ENCODE data around the gene HPCAL1.

The HPCAL1 gene

GRCh38 chr2:10330700-10331026, 28.0 kb downstream of the HPCAL1 start:
- peak overlapping the region; percentile 71 for H3K9ac ChIP-seq (ENCODE audit: low read depth, low read length, poor library complexity, severe bottlenecking)
- peaks cover 8% of the 10 kb centered on the region; the same call in 1 of the 2 replicates for H3K36me3 ChIP-seq (ENCODE audit: insufficient read depth, low read length)
- TF ChIP-seq EZH2phosphoT487 (IDR thresholded peaks at IDR 0.05; ENCODE audit: borderline replicate concordance) = no peak
- no peak for TF ChIP-seq CTCF (conservative IDR thresholded peaks at IDR 0.05; ENCODE audit: low read length)
- 0 out of 2 replicates have a peak, but pooled peaks cover 5% of the 10 kb centered on the region for H3F3A ChIP-seq (ENCODE audit: low read depth)
- H2AFZ ChIP-seq (ENCODE audit: low read length) = no peak overlapping the region
- peaks cover 96% of the 10 kb centered on the region for H3K79me2 ChIP-seq (ENCODE audit: insufficient read depth, low read length)
- no peaks in the 10 kb centered on the region for H3K27me3 ChIP-seq (ENCODE audit: insufficient read depth, low read length, poor library complexity, severe bottlenecking)
- no peaks in the 10 kb centered on the region for H4K20me1 ChIP-seq (ENCODE audit: insufficient read depth, low read length, poor library complexity, severe bottlenecking)
- peak overlapping the region; percentile 70 for H3K4me3 ChIP-seq (ENCODE audit: low read length, poor library complexity, severe bottlenecking)
- H3K4me1 ChIP-seq (ENCODE audit: insufficient read depth, low read length, poor library complexity, severe bottlenecking) = peaks cover 73% of the 10 kb centered on the region
- H3K9me3 ChIP-seq (ENCODE audit: insufficient read depth, low read depth, low read length) = no peaks in the 10 kb centered on the region; the same call in 1 of the 2 replicates
- H3K9me2 ChIP-seq (replicated peaks; ENCODE audit: low read depth, low read length) = no peaks in the 10 kb centered on the region
- peak overlapping the region; percentile 82 for H3K4me2 ChIP-seq (ENCODE audit: low read depth, low read length, poor library complexity, severe bottlenecking)

DNA sequence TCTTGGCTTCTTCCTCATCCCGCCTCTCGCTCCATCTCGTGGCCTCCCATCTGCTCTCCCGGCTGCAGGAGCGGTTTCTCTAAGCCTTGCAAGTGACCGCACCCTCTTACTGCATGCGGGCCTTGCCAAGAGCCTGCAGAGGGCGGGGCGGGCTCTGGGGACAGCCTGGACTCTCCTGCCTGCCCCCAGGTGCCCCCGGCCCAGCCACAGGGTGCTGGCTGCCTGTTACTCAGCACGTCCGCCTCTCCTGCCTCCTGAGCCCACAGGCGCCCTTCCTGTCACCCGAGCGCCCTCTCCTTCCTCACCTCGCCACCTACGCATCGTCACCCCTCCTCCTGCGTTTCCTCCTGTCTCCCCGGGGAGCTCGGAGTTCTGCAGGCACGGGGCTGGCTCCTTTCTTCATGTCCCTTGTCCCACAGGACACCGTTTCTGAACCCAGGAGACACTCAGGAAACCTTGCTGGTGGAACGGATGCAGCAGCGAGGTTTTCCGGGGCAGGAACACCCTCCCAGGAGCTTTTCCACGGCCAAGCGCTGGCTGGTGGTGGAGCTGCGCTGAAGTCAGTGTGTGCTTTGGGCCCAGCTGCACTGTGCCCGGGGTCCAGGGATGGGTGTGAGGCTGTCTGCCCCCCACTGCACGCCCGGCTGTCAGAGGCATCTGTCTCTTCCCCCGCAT, 28.5 kb downstream of the HPCAL1 start:
- H3K4me1 ChIP-seq (ENCODE audit: insufficient read depth, low read length, poor library complexity, severe bottlenecking) = peaks cover 68% of the 10 kb centered on the region
- no peaks in the 10 kb centered on the region for H3K27me3 ChIP-seq (ENCODE audit: insufficient read depth, low read length, poor library complexity, severe bottlenecking)
- H4K20me1 ChIP-seq (ENCODE audit: insufficient read depth, low read length, poor library complexity, severe bottlenecking) = no peaks in the 10 kb centered on the region
- H3K79me2 ChIP-seq (ENCODE audit: insufficient read depth, low read length) = peaks cover 96% of the 10 kb centered on the region
- 0 out of 2 replicates have a peak, but pooled peaks cover 5% of the 10 kb centered on the region for H3F3A ChIP-seq (ENCODE audit: low read depth)
- H3K36me3 ChIP-seq (ENCODE audit: insufficient read depth, low read length) = peaks cover 8% of the 10 kb centered on the region; the same call in 1 of the 2 replicates
- peak overlapping the region; percentile 71 for H3K9ac ChIP-seq (ENCODE audit: low read depth, low read length, poor library complexity, severe bottlenecking)
- peak overlapping the region; percentile 14 for H2AFZ ChIP-seq (ENCODE audit: low read length)
- TF ChIP-seq CTCF (conservative IDR thresholded peaks at IDR 0.05; ENCODE audit: low read length) (no peak), EZH2phosphoT487 (IDR thresholded peaks at IDR 0.05; ENCODE audit: borderline replicate concordance) (no peak)
- peak overlapping the region; percentile 82 for H3K4me2 ChIP-seq (ENCODE audit: low read depth, low read length, poor library complexity, severe bottlenecking)
- no peaks in the 10 kb centered on the region; the same call in 1 of the 2 replicates for H3K9me3 ChIP-seq (ENCODE audit: insufficient read depth, low read depth, low read length)
- H3K9me2 ChIP-seq (replicated peaks; ENCODE audit: low read depth, low read length) = no peaks in the 10 kb centered on the region
- H3K4me3 ChIP-seq (ENCODE audit: low read length, poor library complexity, severe bottlenecking) = peak overlapping the region; percentile 70

GRCh38 chr2:10331702-10332401, 29.1 kb downstream of the HPCAL1 start:
- H3K9me2 ChIP-seq (replicated peaks; ENCODE audit: low read depth, low read length) = no peaks in the 10 kb centered on the region
- H3K4me2 ChIP-seq (ENCODE audit: low read depth, low read length, poor library complexity, severe bottlenecking) = peak overlapping the region; percentile 82
- H3K4me3 ChIP-seq (ENCODE audit: low read length, poor library complexity, severe bottlenecking) = peak overlapping the region; percentile 70
- H3K36me3 ChIP-seq (ENCODE audit: insufficient read depth, low read length) = peaks cover 8% of the 10 kb centered on the region; the same call in 1 of the 2 replicates
- no peaks in the 10 kb centered on the region for H4K20me1 ChIP-seq (ENCODE audit: insufficient read depth, low read length, poor library complexity, severe bottlenecking)
- peaks cover 96% of the 10 kb centered on the region for H3K79me2 ChIP-seq (ENCODE audit: insufficient read depth, low read length)
- peak overlapping the region; percentile 14 for H2AFZ ChIP-seq (ENCODE audit: low read length)
- 0 out of 2 replicates have a peak, but pooled peaks cover 5% of the 10 kb centered on the region for H3F3A ChIP-seq (ENCODE audit: low read depth)
- TF ChIP-seq CTCF (conservative IDR thresholded peaks at IDR 0.05; ENCODE audit: low read length) = no peak
- TF ChIP-seq EZH2phosphoT487 (IDR thresholded peaks at IDR 0.05; ENCODE audit: borderline replicate concordance) = no peak
- H3K27me3 ChIP-seq (ENCODE audit: insufficient read depth, low read length, poor library complexity, severe bottlenecking) = no peaks in the 10 kb centered on the region
- H3K9ac ChIP-seq (ENCODE audit: low read depth, low read length, poor library complexity, severe bottlenecking) = peak overlapping the region; percentile 71
- no peaks in the 10 kb centered on the region; the same call in 1 of the 2 replicates for H3K9me3 ChIP-seq (ENCODE audit: insufficient read depth, low read depth, low read length)
- peaks cover 64% of the 10 kb centered on the region for H3K4me1 ChIP-seq (ENCODE audit: insufficient read depth, low read length, poor library complexity, severe bottlenecking)

Data from Loucy (cell line).